C4-2B (cell line): Measurements from ENCODE around the gene CREB3.

Experiments used
- H3K27ac ChIP-seq: fragments of 450-650 bp; 2 replicates; pipeline ENCODE4 v1.5.1; 2017
- ZFX ChIP-seq: fragments of 450-650 bp; IDR thresholded peaks from 2 replicates; pipeline ENCODE4 v1.6.1; 2017
- TF ChIP-seq, protein P1 (sequence below): fragments of 450-650 bp; conservative IDR thresholded peaks from 2 replicates; pipeline ENCODE4 v1.5.1; 2017; ENCODE audit warnings: mild to moderate bottlenecking

Gene CREB3

DNA sequence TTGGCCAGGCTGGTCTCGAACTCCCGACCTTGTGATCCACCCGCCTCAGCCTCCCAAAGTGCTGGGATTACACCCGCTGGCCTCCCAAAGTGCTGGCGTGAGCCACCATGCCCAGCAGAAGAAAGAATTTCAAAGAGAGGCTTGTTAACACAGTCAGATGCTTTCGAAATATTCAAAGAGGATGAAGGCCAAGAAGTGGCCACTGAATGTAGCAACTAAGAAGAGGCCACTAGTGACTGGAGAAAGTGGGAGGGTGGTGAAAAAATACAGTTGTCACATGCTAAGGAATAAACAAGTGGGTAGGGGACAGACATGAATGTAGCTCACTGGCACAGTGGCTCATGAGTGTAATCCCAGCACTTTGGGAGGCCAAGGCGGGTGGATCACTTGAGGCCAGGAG lies 29.8 kb upstream of the CREB3 start:
- TF ChIP-seq, protein P1, sequence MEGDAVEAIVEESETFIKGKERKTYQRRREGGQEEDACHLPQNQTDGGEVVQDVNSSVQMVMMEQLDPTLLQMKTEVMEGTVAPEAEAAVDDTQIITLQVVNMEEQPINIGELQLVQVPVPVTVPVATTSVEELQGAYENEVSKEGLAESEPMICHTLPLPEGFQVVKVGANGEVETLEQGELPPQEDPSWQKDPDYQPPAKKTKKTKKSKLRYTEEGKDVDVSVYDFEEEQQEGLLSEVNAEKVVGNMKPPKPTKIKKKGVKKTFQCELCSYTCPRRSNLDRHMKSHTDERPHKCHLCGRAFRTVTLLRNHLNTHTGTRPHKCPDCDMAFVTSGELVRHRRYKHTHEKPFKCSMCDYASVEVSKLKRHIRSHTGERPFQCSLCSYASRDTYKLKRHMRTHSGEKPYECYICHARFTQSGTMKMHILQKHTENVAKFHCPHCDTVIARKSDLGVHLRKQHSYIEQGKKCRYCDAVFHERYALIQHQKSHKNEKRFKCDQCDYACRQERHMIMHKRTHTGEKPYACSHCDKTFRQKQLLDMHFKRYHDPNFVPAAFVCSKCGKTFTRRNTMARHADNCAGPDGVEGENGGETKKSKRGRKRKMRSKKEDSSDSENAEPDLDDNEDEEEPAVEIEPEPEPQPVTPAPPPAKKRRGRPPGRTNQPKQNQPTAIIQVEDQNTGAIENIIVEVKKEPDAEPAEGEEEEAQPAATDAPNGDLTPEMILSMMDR, result no peak
- no peak for TF ChIP-seq ZFX
- H3K27ac ChIP-seq, result no peak overlapping the region

GRCh38 chr9:35703906-35704672 lies 28.4 kb upstream of the CREB3 start:
- TF ChIP-seq ZFX, result no peak
- TF ChIP-seq, protein P1, result no peak
- H3K27ac ChIP-seq, result no peak overlapping the region

GRCh38 chr9:35705372-35705771 lies 27.1 kb upstream of the CREB3 start:
- TF ChIP-seq ZFX, result no peak
- TF ChIP-seq, protein P1, result no peak

DNA sequence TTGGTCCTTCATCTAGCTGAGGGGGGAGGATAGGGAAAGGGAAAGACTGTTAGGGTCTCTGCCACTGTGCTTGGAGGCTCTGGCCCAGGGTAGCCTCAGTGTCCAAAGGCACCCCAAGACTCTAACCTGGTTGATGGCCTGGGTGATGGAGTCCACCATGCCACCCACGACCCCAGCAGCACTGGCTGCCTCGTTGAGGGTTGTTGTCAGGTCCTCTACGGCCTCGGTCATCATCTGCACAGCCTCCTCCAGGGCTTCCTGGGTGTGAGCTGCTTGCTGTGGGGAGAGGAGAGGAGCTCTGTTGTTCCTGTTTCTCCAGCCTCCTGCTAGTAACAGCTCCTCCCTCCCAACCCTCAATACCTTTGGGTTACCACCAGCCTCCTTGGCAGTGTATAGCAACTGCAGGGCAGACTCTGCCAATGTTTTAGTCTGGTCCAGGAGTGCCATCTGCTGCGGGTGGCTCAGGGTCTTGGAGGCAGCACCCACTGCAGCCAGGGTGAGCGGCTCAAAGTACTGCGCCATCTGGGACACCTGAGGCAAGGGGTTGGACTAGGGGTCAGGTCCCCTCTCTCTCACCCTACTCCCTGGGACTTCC lies 26.5 kb upstream of the CREB3 start:
- no peak overlapping the region for H3K27ac ChIP-seq
- TF ChIP-seq, protein P1, result no peak

More at GRCh38 chr9:35705372-35705771, 27.1 kb upstream of the CREB3 start:
- no peak overlapping the region for H3K27ac ChIP-seq

DNA sequence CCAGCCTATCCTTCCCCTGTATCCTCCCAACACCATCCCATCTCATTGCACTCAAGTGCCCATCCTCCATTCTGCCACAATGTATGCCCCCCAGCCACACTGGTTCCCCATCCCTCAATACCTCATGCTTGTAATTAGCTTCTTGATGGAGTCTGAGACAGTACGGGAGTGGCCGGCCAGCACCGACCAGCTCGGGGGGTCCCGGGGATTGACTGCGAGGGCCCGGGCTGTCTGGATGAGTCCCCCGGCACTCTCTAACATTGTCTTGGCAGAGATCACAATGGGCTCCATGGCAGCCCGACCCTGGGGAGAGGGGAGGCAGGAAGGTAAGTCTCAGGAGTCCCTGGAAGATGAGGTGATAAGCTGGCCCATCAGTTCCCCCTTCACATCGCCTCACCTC lies 25.5 kb upstream of the CREB3 start:
- TF ChIP-seq ZFX, result no peak
- TF ChIP-seq, protein P1, result no peak
- no peak overlapping the region for H3K27ac ChIP-seq

DNA sequence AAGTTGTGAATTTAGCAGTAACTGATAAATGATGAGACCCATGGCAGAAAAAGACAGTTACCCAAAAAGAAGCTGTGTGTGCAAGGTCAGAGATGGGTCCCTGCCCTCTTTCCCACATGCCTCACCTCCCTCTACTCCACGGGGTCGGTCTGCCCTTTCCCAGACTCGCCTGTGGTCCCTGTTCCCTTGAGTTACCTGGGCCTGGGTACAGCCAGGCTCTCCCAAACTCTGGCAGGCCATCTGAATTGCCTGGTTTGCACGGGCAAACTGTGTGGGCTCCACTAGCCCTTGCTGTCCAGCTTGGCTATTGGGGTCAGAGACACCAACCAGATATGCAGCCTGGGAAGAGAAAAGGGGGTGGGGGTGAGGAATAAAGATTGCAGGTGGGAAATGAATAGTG lies 24.3 kb upstream of the CREB3 start:
- H3K27ac ChIP-seq, result no peak overlapping the region
- TF ChIP-seq, protein P1, result no peak
- TF ChIP-seq ZFX, result no peak

DNA sequence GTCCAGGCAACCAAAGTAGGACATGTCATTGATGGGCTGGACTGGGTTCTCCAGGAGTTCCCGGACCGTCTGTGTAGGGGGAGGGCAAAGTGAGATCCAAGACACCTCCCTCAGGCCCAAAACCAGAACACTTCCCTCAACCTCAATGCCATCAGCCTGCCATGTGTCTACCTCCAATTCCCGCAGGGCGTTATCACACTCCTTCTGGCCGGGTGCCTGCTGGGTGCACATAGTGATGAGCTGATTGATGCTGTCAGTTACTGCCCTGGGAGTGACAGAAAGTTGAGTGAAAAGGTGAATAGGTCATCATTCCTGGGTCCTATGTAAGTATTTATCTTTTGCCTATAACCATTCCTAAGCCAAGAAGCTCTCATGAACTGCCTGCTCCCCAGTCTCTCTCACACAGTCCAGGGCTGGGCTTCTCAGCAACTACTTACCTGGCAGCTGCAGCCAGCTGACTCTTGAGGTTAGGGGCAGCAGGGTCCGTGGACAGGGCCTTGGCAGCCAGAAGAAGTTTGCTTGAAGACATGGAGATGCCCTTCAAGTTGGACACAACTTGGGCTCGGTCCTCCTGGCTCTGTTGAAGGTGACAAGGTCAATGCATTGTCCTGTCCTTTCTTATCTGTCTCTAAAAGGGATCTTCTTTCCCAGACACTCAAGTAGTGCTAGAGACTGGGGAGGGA lies 21.5 kb upstream of the CREB3 start:
- no peak overlapping the region for H3K27ac ChIP-seq
- TF ChIP-seq ZFX, result no peak
- TF ChIP-seq, protein P1, result no peak
